Right ventricle myocardium superior (tissue), 1 donor: ENCODE results near the gene SCAF1. TPM values are rescaled to one million over a fixed set of nuclear protein-coding genes. Genes with fewer than 3 reads are reported as not detected.
A peak's percentile ranks its signal among the peaks of the same experiment; 100 is the strongest.

Experiments used
- ATAC-seq: fragments of 200-7000 bp; cut with Tn5 transposase; one replicate; pipeline ENCODE4 v1.9.1; 2020; ENCODE audit warnings: mild to moderate bottlenecking; ENCODE audit not compliant: poor library complexity
- DNase-seq: peaks from one replicate; pipeline ENCODE4 v3.0.0-alpha.2; 2020
- intact Hi-C: fragments of 100-400 bp; cut with DNase I; formaldehyde crosslinking; loops from one replicate; pipeline ENCODE4 v1.11.2; 2022
- total RNA-seq: library from RNA; stranded (reverse); fragmentation: NEBNext Ultra II Directional; extraction: Animal tissue kit (Norgen Biotek cat#: 25700); gene quantifications from one replicate; pipeline ENCODE4 v1.2.1, GENCODE V29; 2021
- donor health status: DM: no; HTN: yes; CAD: no; lungs with severe emphysema.

The SCAF1 gene
- total RNA-seq, 1 donor from 2014 or later = 42.0 TPM

- intact Hi-C loops = no loop called here
- peak; percentile 99 for DNase-seq
- peak; percentile 73 for ATAC-seq
Measured at GRCh38 chr19:49640113-49640898, 1.7 kb upstream of the SCAF1 start, which contains the start of gene RRAS. Gene RRAS (minus strand): TSS chr19:49640143. CDS start chr19:49640098, 45 bp downstream.

- ATAC-seq = no peak
- intact Hi-C loops = no loop called here
- DNase-seq = no peak
Measured at GRCh38 chr19:49642492-49643035, 555 bp downstream of the SCAF1 start.

- intact Hi-C loops = no loop called here
- no peak for DNase-seq
- ATAC-seq = no peak
Measured at GRCh38 chr19:49643466-49643865, 1.5 kb downstream of the SCAF1 start.

- intact Hi-C loops = no loop called here
- DNase-seq = no peak
- no peak for ATAC-seq
Measured at GRCh38 chr19:49645592-49645991, 3.6 kb downstream of the SCAF1 start.

DNA sequence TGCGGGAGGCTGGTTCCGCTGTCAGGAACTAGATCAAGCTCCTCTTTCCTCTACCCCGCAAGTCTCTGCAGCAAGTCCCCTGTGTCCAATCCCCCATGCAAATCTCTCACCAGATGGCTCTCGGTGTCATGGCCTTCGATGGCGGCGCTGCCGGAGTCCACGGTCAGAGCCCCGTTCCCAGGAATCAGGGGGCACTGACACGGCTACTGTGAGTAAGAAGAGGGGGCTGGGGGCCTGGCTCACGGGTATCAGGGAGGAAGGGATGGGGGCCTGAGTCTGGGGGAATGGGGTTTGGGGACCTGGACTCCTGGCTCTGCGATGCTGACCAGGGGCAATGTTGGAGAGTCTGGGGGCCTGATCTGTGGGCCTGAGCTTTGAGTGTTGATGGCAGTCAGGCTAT lies 4.0 kb downstream of the SCAF1 start:
- ATAC-seq = no peak
- intact Hi-C loops = no loop called here
- no peak for DNase-seq

DNA sequence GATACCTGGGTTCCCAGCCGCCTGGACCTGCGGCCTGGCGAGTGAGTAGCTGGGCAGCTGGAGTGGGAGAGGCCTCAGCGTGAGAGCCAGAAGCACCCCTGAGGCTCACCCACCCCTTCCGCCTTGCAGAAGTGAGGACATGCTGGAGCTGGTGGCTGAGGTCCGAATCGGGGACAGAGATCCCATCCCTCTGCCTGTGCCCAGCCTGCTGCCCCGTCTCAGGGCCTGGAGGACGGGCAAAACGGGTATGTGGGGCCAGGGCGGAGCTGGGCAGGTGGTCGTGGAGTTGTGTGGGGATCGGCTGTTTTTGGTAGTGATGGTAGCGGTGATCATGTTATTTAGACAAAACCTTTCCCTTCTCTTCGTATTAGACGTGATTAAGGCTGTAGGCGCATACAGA lies 4.6 kb downstream of the SCAF1 start:
- intact Hi-C loops = no loop called here
- DNase-seq = no peak
- no peak for ATAC-seq

DNA sequence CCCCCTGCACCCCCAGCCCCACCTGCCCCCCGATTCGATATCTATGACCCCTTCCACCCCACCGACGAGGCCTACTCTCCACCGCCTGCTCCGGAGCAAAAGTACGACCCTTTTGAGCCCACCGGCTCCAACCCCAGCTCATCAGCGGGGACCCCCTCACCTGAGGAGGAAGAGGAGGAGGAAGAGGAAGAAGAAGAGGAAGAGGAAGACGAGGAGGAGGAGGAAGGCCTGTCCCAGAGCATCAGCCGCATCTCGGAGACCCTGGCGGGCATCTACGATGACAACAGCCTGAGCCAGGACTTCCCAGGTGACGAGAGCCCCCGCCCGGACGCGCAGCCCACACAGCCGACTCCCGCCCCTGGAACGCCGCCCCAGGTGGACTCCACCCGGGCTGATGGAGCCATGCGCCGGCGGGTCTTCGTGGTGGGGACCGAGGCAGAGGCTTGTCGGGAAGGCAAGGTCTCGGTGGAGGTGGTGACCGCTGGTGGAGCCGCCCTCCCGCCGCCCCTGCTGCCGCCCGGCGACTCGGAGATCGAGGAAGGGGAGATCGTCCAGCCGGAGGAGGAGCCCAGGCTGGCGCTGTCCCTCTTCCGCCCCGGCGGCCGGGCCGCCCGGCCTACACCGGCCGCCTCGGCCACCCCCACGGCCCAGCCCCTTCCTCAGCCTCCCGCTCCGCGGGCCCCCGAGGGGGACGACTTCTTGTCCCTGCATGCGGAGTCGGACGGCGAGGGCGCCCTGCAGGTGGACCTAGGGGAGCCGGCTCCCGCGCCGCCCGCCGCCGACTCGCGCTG lies 9.2 kb downstream of the SCAF1 start:
- ATAC-seq (no peak), DNase-seq (no peak)
- intact Hi-C loops = no loop called here

- ATAC-seq (no peak), DNase-seq (no peak)
- intact Hi-C loops = no loop called here
Measured at GRCh38 chr19:49651820-49652550, 10.0 kb downstream of the SCAF1 start.

- DNase-seq (no peak), ATAC-seq (no peak)
- intact Hi-C loops = no loop called here
Measured at GRCh38 chr19:49652551-49653465, 10.8 kb downstream of the SCAF1 start.

- DNase-seq (no peak), ATAC-seq (no peak)
- intact Hi-C loops = no loop called here
Measured at GRCh38 chr19:49653466-49653806, 11.4 kb downstream of the SCAF1 start.

- ATAC-seq (no peak), DNase-seq (no peak)
- intact Hi-C loops = no loop called here
Measured at GRCh38 chr19:49654581-49654980, 12.6 kb downstream of the SCAF1 start.

GRCh38 chr19:49655570-49656455 lies 13.8 kb downstream of the SCAF1 start:
- ATAC-seq = no peak

DNA sequence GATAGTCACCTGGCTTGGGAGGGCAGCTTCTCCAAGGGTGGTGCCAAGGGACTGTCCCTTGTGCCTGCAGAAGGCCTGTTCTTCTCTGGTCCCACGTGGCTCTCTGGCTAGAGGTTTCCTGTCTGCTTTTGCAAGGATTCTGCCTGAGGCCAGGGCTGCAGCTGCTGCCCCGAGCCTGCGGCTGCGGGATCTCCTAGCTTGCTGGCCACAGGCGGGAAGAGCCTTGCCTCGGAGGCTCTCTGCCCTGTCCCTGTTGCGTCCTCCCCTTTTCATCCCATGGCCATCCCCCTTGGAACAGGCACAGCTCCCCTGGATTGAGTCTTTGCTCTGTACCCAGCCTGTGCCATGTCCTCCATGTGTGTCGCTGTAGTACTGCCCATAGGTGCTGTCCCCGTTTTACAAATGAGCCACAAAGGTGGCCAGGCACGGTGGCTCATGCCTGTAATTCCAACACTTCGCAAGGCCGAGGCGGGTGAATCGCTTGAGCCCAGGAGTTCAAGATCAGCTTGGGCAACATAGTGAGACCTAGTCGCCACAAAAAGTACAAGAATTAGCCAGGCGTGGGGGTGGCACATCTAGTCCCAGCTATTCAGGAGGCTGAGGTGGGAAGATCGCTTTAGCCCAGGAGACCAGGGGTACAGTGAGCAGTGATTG lies 14.6 kb downstream of the SCAF1 start:
- ATAC-seq (no peak), DNase-seq (no peak)
- intact Hi-C loops = no loop called here

More at GRCh38 chr19:49655570-49656455, 13.8 kb downstream of the SCAF1 start:
- no peak for DNase-seq
- intact Hi-C loops = no loop called here

GRCh38 chr19:49657493-49658138 lies 15.6 kb downstream of the SCAF1 start:
- ATAC-seq = no peak
- intact Hi-C loops = no loop called here
- no peak for DNase-seq

GRCh38 chr19:49658139-49658517 lies 16.1 kb downstream of the SCAF1 start:
- intact Hi-C loops = no loop called here
- ATAC-seq (no peak), DNase-seq (no peak)
